Measurements from ENCODE around the gene CYTL1.

DNA sequence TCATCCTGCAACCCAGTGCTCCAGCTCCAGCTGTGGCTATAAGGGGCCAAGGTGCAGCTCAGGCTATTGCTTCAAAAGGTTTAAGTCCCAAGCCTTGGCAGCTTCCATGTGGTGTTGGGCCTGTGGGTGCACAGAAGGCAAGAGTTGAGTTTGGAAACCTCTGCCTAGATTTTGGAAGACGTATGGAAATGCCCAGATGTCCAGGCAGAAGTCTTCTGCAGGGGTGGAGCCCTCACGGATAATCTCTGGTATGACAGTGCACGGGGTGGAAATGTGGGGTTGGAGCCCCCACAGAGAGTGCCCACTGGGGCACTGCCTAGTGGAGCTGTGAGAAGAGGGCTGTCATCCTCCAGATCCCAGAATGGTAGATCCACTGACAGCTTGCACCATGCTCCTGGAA lies 44.5 kb downstream of the CYTL1 start:
- TF ChIP-seq, protein P1, sequence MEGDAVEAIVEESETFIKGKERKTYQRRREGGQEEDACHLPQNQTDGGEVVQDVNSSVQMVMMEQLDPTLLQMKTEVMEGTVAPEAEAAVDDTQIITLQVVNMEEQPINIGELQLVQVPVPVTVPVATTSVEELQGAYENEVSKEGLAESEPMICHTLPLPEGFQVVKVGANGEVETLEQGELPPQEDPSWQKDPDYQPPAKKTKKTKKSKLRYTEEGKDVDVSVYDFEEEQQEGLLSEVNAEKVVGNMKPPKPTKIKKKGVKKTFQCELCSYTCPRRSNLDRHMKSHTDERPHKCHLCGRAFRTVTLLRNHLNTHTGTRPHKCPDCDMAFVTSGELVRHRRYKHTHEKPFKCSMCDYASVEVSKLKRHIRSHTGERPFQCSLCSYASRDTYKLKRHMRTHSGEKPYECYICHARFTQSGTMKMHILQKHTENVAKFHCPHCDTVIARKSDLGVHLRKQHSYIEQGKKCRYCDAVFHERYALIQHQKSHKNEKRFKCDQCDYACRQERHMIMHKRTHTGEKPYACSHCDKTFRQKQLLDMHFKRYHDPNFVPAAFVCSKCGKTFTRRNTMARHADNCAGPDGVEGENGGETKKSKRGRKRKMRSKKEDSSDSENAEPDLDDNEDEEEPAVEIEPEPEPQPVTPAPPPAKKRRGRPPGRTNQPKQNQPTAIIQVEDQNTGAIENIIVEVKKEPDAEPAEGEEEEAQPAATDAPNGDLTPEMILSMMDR (IDR thresholded peaks at IDR 0.05) = no peak
- no peak for TF ChIP-seq POLR2A (IDR thresholded peaks at IDR 0.05)

Measured in thyroid gland (tissue), 4 donors.